ENCODE results near the gene TAF4.

GRCh38 chr20:62027116-62027515 lies 38.6 kb downstream of the TAF4 start:
- TF ChIP-seq CTCF (IDR thresholded peaks at IDR 0.05): no peak
- TF ChIP-seq EP300 (IDR thresholded peaks at IDR 0.05): no peak
- TF ChIP-seq POLR2A (IDR thresholded peaks at IDR 0.05): no peak

Data from sigmoid colon (tissue), 4 donors.